Measurements from ENCODE around the gene B4GALT5.
"Not testable (repeated sequence)": the region's sequence is repeated elsewhere in the genome, so short reads cannot be mapped to it uniquely, and the experiment has no call there.

B4GALT5 gene

GRCh38 chr20:49677777-49678758, 35.6 kb downstream of the B4GALT5 start:
- no peak for DNase-seq

- peak; percentile 32 for DNase-seq
Measured at GRCh38 chr20:49676581-49677291, 36.9 kb downstream of the B4GALT5 start.

- no peak for DNase-seq
Measured at GRCh38 chr20:49675368-49676151, 38.1 kb downstream of the B4GALT5 start.

- DNase-seq: no peak
Measured at GRCh38 chr20:49674383-49675352, 39.0 kb downstream of the B4GALT5 start.

- peak; percentile 14 for DNase-seq
Measured at GRCh38 chr20:49672096-49672664, 41.5 kb downstream of the B4GALT5 start.

- DNase-seq: no peak
Measured at GRCh38 chr20:49671433-49671832, 42.2 kb downstream of the B4GALT5 start.

- no peak for DNase-seq
Measured at GRCh38 chr20:49669601-49670189, 44.0 kb downstream of the B4GALT5 start.

- DNase-seq: not testable (repeated sequence)
Measured at GRCh38 chr20:49668878-49669195, 44.8 kb downstream of the B4GALT5 start.

GRCh38 chr20:49668181-49668877, 45.3 kb downstream of the B4GALT5 start:
- no peak for DNase-seq

GRCh38 chr20:49666911-49667310, 46.8 kb downstream of the B4GALT5 start:
- no peak for DNase-seq

- DNase-seq: no peak
Measured at GRCh38 chr20:49665796-49666195, 47.9 kb downstream of the B4GALT5 start.

GRCh38 chr20:49664612-49665313, 48.9 kb downstream of the B4GALT5 start:
- no peak for DNase-seq

GRCh38 chr20:49663112-49663511, 50.6 kb downstream of the B4GALT5 start:
- no peak for DNase-seq

- DNase-seq: no peak
Measured at GRCh38 chr20:49661560-49662329, 51.9 kb downstream of the B4GALT5 start.

GRCh38 chr20:49660912-49661311, 52.8 kb downstream of the B4GALT5 start:
- DNase-seq: no peak

- DNase-seq: no peak
Measured at GRCh38 chr20:49659056-49659455, 54.6 kb downstream of the B4GALT5 start.

- no peak for DNase-seq
Measured at GRCh38 chr20:49658508-49658907, 55.2 kb downstream of the B4GALT5 start.

- no peak for DNase-seq
Measured at GRCh38 chr20:49657118-49657901, 56.4 kb downstream of the B4GALT5 start.
